ENCODE results near the gene MYRIP. TPM values are rescaled to one million over a fixed set of nuclear protein-coding genes. Genes with fewer than 3 reads are reported as not detected.

Gene MYRIP
- total and polyA plus RNA-seq, 5 donors from 2014 or later = not detected

DNA sequence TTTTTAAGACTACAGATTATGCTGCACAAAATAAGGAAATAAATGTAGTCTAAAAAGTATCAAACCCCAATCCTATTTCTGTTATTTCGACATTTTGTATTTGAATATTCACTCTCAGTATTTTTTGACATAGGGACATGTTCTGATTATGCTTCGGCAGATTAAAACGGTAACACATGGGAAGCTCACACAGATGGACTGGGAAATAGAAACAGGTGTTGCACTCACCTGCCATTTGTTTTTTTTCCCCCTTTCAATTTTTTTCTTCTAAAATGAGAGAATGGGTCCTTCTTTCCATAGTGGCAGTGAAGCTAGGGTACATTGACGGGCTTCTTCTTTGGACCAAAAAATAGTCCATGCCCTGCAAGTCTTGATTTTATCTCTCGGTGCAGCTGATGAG lies 163.1 kb downstream of the MYRIP start:
- Mint-ChIP-seq H3K36me3 (no peaks in the 10 kb centered on the region), H3K4me3 (no peak overlapping the region), H3K27me3 (peaks cover 4% of the 10 kb centered on the region)

DNA sequence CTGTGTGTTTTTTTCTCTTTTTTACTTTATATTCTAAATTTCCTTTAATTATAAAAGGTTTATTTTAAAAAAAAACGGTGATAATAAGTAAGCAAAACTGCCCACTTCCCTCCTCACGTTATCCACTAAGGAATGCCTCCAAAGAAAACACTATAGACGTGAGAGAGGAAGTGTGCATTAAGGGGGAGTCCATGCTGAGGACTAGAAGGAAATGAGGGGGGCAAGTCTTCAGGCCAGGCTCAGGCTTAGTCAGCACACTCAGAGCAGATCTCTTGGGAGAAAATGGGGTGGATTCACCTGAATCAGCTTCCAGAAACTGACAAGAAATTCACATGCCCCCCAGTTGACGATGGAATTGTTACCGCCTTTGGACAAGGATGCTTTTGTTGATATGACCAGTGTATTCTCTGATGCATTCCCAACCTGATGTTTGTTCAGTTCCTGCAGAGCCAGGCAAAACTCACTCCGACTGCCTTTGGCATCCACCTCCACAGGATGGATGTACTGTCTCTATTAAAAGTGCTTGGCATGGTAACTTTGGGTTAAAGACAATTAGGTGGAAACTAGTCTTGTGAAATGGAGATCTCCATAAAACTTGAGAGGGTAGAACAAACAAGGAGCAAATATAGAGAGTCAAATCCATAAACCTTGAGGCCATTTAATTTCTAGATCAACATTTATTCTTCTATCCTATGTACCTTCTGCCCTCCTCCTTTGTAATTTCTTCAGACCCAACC lies 167.8 kb downstream of the MYRIP start:
- H3K27ac ChIP-seq (ENCODE audit: insufficient read depth, low read length, poor library complexity, severe bottlenecking) = no peak overlapping the region
- no peaks in the 10 kb centered on the region for H3K27me3 ChIP-seq (ENCODE audit: control insufficient read depth, insufficient read depth, low read length)
- Mint-ChIP-seq H3K4me3 (no peak overlapping the region), H3K27me3 (peaks cover 4% of the 10 kb centered on the region), H3K27ac (no peak overlapping the region), H3K9me3 (peaks cover 0 to 4% (median 2%) of the 10 kb centered on the region in 7 donors), H3K36me3 (no peaks in the 10 kb centered on the region), H3K4me1 (no peaks in the 10 kb centered on the region)
- H3K4me1 ChIP-seq (ENCODE audit: control insufficient read depth, insufficient read depth, low read length, poor library complexity, severe bottlenecking) = no peaks in the 10 kb centered on the region
- H3K4me3 ChIP-seq (ENCODE audit: low read depth, low read length) = no peak overlapping the region
- ATAC-seq (ENCODE audit: low read depth in 2 of 2) (no peak), DNase-seq (no peak)
- H3K9me3 ChIP-seq (ENCODE audit: control insufficient read depth in 2 of 2, low read length in 2 of 2) = no peaks in the 10 kb centered on the region
- no peaks in the 10 kb centered on the region for H3K36me3 ChIP-seq (ENCODE audit: control insufficient read depth, insufficient read depth, low read length)

More for the DNA sequence above, 163.1 kb downstream of the MYRIP start:
- Histone ChIP-seq H3K9me3 (ENCODE audit: control insufficient read depth in 2 of 2, low read length in 2 of 2) (no peaks in the 10 kb centered on the region), H3K36me3 (ENCODE audit: control insufficient read depth, insufficient read depth, low read length) (no peaks in the 10 kb centered on the region), H3K27me3 (ENCODE audit: control insufficient read depth, insufficient read depth, low read length) (no peaks in the 10 kb centered on the region), H3K4me1 (ENCODE audit: control insufficient read depth, insufficient read depth, low read length, poor library complexity, severe bottlenecking) (no peaks in the 10 kb centered on the region), H3K27ac (ENCODE audit: insufficient read depth, low read length, poor library complexity, severe bottlenecking) (no peak overlapping the region), H3K4me3 (ENCODE audit: low read depth, low read length) (no peak overlapping the region)
- Mint-ChIP-seq H3K27ac (no peak overlapping the region), H3K4me1 (no peaks in the 10 kb centered on the region), H3K9me3 (peaks cover 0 to 4% (median 2%) of the 10 kb centered on the region in 7 donors)
- ATAC-seq (ENCODE audit: low read depth in 2 of 2) (no peak), DNase-seq (no peak)

DNA sequence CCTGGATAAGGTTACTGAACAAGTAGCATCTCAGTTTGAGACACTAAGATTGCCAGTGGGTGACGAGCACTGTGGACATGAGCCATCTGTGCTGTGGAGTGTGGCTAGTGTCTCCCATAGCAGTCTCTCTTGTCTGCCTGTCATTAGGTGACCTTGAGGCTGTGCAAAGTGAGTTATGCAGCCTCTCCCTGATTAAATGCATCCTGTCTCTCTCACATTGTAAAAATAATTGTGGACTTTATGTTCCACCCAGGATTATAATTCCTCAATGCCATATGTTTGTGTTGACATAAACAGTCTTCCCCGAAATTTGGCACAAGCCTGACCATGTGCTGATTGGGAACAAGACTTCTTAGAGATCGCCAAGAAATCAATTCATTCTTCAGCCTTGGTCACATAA lies 168.9 kb downstream of the MYRIP start:
- no peaks in the 10 kb centered on the region for H3K4me1 ChIP-seq (ENCODE audit: control insufficient read depth, insufficient read depth, low read length, poor library complexity, severe bottlenecking)
- H3K9me3 Mint-ChIP-seq = peaks cover 0 to 4% (median 1%) of the 10 kb centered on the region in 7 donors
- H3K4me3 ChIP-seq (ENCODE audit: low read depth, low read length) = no peak overlapping the region
- H3K4me1 Mint-ChIP-seq = no peaks in the 10 kb centered on the region
- no peaks in the 10 kb centered on the region for H3K9me3 ChIP-seq (ENCODE audit: control insufficient read depth in 2 of 2, low read length in 2 of 2)
- ATAC-seq (ENCODE audit: low read depth in 2 of 2) = no peak
- H3K27me3 Mint-ChIP-seq = no peaks in the 10 kb centered on the region
- no peak for DNase-seq
- no peaks in the 10 kb centered on the region for H3K36me3 ChIP-seq (ENCODE audit: control insufficient read depth, insufficient read depth, low read length)
- no peak overlapping the region for H3K27ac ChIP-seq (ENCODE audit: insufficient read depth, low read length, poor library complexity, severe bottlenecking)
- no peaks in the 10 kb centered on the region for H3K27me3 ChIP-seq (ENCODE audit: control insufficient read depth, insufficient read depth, low read length)
- no peak overlapping the region for H3K4me3 Mint-ChIP-seq
- H3K27ac Mint-ChIP-seq = no peak overlapping the region
- no peaks in the 10 kb centered on the region for H3K36me3 Mint-ChIP-seq

DNA sequence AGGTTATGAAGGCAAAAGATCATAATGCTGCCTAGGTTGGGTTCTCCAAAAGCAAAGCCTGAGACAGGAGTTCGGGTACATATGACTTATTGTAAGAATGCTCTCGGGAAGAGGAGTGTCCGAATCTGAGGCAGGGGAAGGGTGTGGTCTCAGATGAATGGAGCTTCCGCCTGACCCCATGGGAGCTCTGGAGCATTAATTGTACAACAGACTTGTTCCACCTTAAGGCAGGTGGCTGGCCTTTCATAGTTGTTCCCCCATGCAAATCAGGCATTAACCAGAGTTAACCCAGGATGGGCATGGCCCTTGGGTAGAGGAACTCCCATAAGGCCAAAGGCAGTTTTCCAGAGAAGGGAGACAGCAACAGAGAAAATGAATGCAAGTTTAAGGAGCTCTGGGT lies 170.6 kb downstream of the MYRIP start:
- Histone ChIP-seq H3K4me3 (ENCODE audit: low read depth, low read length) (no peak overlapping the region), H3K36me3 (ENCODE audit: control insufficient read depth, insufficient read depth, low read length) (no peaks in the 10 kb centered on the region), H3K9me3 (ENCODE audit: control insufficient read depth in 2 of 2, low read length in 2 of 2) (no peaks in the 10 kb centered on the region), H3K27me3 (ENCODE audit: control insufficient read depth, insufficient read depth, low read length) (no peaks in the 10 kb centered on the region), H3K27ac (ENCODE audit: insufficient read depth, low read length, poor library complexity, severe bottlenecking) (no peak overlapping the region), H3K4me1 (ENCODE audit: control insufficient read depth, insufficient read depth, low read length, poor library complexity, severe bottlenecking) (no peaks in the 10 kb centered on the region)
- H3K36me3 Mint-ChIP-seq = no peaks in the 10 kb centered on the region
- H3K27me3 Mint-ChIP-seq = no peaks in the 10 kb centered on the region
- H3K27ac Mint-ChIP-seq = no peak overlapping the region
- no peaks in the 10 kb centered on the region for H3K4me1 Mint-ChIP-seq
- ATAC-seq (ENCODE audit: low read depth in 2 of 2) (no peak), DNase-seq (no peak)
- H3K4me3 Mint-ChIP-seq = no peak overlapping the region
- peaks cover 0 to 3% (median 1%) of the 10 kb centered on the region in 7 donors for H3K9me3 Mint-ChIP-seq

DNA sequence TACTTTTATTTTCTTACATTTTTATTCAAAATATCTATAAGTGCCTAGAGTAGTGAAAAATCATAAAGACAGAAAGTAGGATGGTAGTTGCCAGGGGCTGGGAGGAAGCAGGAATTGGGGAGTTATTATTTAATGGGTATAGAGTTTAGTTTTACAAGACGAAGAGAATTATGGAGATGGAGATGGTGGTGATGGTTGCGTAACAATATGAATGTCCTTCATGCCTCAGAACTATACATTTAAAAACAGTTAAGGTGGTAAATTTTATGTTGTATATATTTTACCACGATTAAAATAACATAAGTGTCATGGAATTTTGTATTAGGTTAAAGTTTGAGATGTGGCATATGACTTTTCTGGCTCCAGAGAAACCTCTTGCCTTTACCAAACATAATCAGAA lies 171.4 kb downstream of the MYRIP start:
- Mint-ChIP-seq H3K9me3 (peaks cover 0 to 3% (median 1%) of the 10 kb centered on the region in 7 donors), H3K36me3 (no peaks in the 10 kb centered on the region), H3K27me3 (no peaks in the 10 kb centered on the region), H3K4me3 (no peak overlapping the region), H3K4me1 (no peaks in the 10 kb centered on the region), H3K27ac (no peak overlapping the region)
- H3K9me3 ChIP-seq (ENCODE audit: control insufficient read depth in 2 of 2, low read length in 2 of 2) = no peaks in the 10 kb centered on the region
- H3K4me3 ChIP-seq (ENCODE audit: low read depth, low read length) = no peak overlapping the region
- no peak for ATAC-seq (ENCODE audit: low read depth in 2 of 2)
- H3K36me3 ChIP-seq (ENCODE audit: control insufficient read depth, insufficient read depth, low read length) = no peaks in the 10 kb centered on the region
- H3K27ac ChIP-seq (ENCODE audit: insufficient read depth, low read length, poor library complexity, severe bottlenecking) = no peak overlapping the region
- H3K4me1 ChIP-seq (ENCODE audit: control insufficient read depth, insufficient read depth, low read length, poor library complexity, severe bottlenecking) = no peaks in the 10 kb centered on the region
- H3K27me3 ChIP-seq (ENCODE audit: control insufficient read depth, insufficient read depth, low read length) = no peaks in the 10 kb centered on the region
- no peak for DNase-seq

DNA sequence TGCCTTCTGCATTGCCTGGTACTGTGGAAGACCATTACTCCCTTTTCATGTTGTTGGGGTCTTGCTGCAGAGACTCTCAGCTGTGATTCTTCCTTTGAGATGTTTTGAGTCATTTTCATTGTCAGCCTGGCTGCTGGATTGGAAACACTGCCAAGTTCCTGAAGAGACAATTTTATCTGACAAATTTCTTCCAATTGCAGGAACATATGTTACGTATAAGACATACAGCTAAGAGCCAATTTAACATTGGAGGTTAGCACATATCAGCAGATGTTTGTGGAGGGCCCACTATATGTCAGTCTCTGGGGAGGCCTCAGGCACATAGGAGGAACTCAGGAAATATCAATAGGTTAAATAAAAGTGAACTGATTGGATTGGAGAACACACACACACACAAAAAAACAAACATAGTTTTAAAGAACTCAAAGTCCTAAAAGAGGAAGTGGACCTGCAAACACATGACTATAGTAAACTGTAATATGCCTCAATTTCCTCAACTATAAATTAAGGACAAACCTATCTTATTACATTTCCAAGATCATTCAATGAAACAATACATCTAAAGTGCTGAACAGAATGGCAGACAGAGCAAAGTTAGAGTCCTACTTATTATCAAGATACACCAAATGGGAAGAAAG lies 172.3 kb downstream of the MYRIP start:
- H3K4me3 ChIP-seq (ENCODE audit: low read depth, low read length) = no peak overlapping the region
- Mint-ChIP-seq H3K4me3 (no peak overlapping the region), H3K36me3 (no peaks in the 10 kb centered on the region), H3K27ac (no peak overlapping the region), H3K27me3 (no peaks in the 10 kb centered on the region), H3K9me3 (peaks cover 0 to 3% (median 2%) of the 10 kb centered on the region in 7 donors), H3K4me1 (no peaks in the 10 kb centered on the region)
- DNase-seq = no peak
- H3K36me3 ChIP-seq (ENCODE audit: control insufficient read depth, insufficient read depth, low read length) = no peaks in the 10 kb centered on the region
- H3K9me3 ChIP-seq (ENCODE audit: control insufficient read depth in 2 of 2, low read length in 2 of 2) = no peaks in the 10 kb centered on the region
- H3K4me1 ChIP-seq (ENCODE audit: control insufficient read depth, insufficient read depth, low read length, poor library complexity, severe bottlenecking) = no peaks in the 10 kb centered on the region
- H3K27ac ChIP-seq (ENCODE audit: insufficient read depth, low read length, poor library complexity, severe bottlenecking) = no peak overlapping the region
- ATAC-seq (ENCODE audit: low read depth in 2 of 2) = no peak
- H3K27me3 ChIP-seq (ENCODE audit: control insufficient read depth, insufficient read depth, low read length) = no peaks in the 10 kb centered on the region

DNA sequence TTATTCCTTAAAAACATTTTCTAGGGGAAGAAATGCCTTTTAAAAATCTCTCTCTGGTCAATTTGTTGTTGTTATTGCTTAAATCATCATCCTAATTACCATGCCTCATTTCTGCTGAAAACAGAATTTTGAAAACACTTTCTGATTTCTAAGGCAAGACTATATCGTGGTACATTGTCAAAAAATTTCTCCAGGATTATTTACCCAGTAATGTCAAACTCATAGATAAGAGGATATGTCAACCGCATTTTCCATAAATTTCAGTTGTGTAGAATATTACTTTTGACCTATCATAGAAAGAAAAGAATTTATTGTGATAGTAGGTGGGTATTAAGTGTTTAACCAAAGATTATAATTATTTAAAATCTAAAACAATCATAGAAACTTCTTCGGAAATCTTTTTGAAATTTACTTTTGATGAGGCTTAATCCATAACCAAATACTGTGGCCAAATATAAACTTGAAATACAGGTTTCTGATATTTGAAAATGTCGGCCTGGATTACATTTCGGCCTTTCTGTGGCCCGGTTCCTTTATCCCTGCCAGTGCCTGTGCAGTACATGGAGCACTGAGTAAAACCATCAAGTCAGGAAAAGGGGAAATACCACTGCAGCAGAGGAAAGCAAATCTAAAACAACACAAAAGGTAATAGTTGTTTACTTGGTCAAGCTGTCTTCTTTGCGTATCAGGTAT lies 173.4 kb downstream of the MYRIP start:
- no peak overlapping the region for H3K27ac ChIP-seq (ENCODE audit: insufficient read depth, low read length, poor library complexity, severe bottlenecking)
- Mint-ChIP-seq H3K27ac (no peak overlapping the region), H3K9me3 (peaks cover 0 to 5% (median 2%) of the 10 kb centered on the region in 7 donors), H3K4me3 (no peak overlapping the region), H3K36me3 (no peaks in the 10 kb centered on the region), H3K27me3 (no peaks in the 10 kb centered on the region), H3K4me1 (no peaks in the 10 kb centered on the region)
- H3K9me3 ChIP-seq (ENCODE audit: control insufficient read depth in 2 of 2, low read length in 2 of 2) = no peaks in the 10 kb centered on the region
- DNase-seq = no peak
- H3K4me3 ChIP-seq (ENCODE audit: low read depth, low read length) = no peak overlapping the region
- no peaks in the 10 kb centered on the region for H3K4me1 ChIP-seq (ENCODE audit: control insufficient read depth, insufficient read depth, low read length, poor library complexity, severe bottlenecking)
- ATAC-seq (ENCODE audit: low read depth in 2 of 2) = no peak
- no peaks in the 10 kb centered on the region for H3K27me3 ChIP-seq (ENCODE audit: control insufficient read depth, insufficient read depth, low read length)
- no peaks in the 10 kb centered on the region for H3K36me3 ChIP-seq (ENCODE audit: control insufficient read depth, insufficient read depth, low read length)

Measured in CD4-positive, CD25-positive, alpha-beta regulatory T cell (primary cell).